ENCODE measurements around the gene THEM4. TPM values are rescaled to one million over a fixed set of nuclear protein-coding genes. Genes with fewer than 3 reads are reported as not detected.
"Not testable (repeated sequence)": the region's sequence is repeated elsewhere in the genome, so short reads cannot be mapped to it uniquely, and the experiment has no call there.

The THEM4 gene
- total RNA-seq, 1 experiment from 2014 or later = 41.4 TPM

DNA sequence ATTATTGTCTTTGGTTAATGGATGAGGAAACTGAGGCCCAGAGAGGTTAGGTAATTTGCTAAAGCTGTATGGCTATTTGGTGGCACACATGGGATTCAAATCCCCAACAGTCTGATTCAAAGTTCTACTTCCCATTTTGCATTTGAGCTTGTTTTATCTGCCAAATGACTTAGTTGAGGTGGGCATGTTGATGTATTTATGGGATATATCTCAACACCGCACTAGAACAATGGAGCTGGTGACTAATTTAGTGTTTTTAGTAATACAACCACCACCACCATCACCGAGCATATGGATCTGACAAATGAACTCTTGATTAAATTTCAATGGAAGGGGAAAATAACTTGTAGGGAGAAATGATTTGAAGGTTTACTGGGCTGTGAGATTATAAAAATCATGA is 26.8 kb downstream of the THEM4 start:
- H3K79me2 ChIP-seq (ENCODE audit: low read depth) = no peaks in the 10 kb centered on the region
- H3K4me1 ChIP-seq (replicated peaks; ENCODE audit: insufficient read depth) = peaks cover 8% of the 10 kb centered on the region
- no peak for DNase-seq
- H3F3A ChIP-seq (ENCODE audit: insufficient read depth, low read depth) = peaks cover 15% of the 10 kb centered on the region
- no peaks in the 10 kb centered on the region for H3K9me2 ChIP-seq (ENCODE audit: insufficient read depth)
- intact Hi-C loops (cut with micrococcal nuclease; ENCODE audit: unreplicated experiment) = no loop called here
- no peaks in the 10 kb centered on the region for H3K27me3 ChIP-seq (ENCODE audit: insufficient read depth, low read depth)
- no peak overlapping the region for H3K27ac ChIP-seq
- BruUV-seq (replicated peaks) = no TSS peak
- H4K20me1 ChIP-seq (ENCODE audit: insufficient read depth) = no peaks in the 10 kb centered on the region
- H3K36me3 ChIP-seq (ENCODE audit: low read depth) = peaks cover 27% of the 10 kb centered on the region
- ChIA-PET POLR2A (ENCODE audit: unreplicated experiment) (no interaction called here), CTCF (interaction anchor here (0.6 to 1.4 kb wide), 3 partner anchors 12 to 86 kb away, joined by 3 read pairs; partner anchors contain the start of gene C2CD4D)
- H3K9me3 ChIP-seq (ENCODE audit: insufficient read depth, low read depth) = peaks cover 3% of the 10 kb centered on the region; the same call in 1 of the 2 replicates
- TF ChIP-seq EZH2 (IDR thresholded peaks at IDR 0.05; ENCODE audit: low read depth) = no peak
- TF ChIP-seq, protein P1, sequence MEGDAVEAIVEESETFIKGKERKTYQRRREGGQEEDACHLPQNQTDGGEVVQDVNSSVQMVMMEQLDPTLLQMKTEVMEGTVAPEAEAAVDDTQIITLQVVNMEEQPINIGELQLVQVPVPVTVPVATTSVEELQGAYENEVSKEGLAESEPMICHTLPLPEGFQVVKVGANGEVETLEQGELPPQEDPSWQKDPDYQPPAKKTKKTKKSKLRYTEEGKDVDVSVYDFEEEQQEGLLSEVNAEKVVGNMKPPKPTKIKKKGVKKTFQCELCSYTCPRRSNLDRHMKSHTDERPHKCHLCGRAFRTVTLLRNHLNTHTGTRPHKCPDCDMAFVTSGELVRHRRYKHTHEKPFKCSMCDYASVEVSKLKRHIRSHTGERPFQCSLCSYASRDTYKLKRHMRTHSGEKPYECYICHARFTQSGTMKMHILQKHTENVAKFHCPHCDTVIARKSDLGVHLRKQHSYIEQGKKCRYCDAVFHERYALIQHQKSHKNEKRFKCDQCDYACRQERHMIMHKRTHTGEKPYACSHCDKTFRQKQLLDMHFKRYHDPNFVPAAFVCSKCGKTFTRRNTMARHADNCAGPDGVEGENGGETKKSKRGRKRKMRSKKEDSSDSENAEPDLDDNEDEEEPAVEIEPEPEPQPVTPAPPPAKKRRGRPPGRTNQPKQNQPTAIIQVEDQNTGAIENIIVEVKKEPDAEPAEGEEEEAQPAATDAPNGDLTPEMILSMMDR (conservative IDR thresholded peaks at IDR 0.05) = no peak
- H3K4me2 ChIP-seq = no peak overlapping the region
- no peak overlapping the region for H2AFZ ChIP-seq
- H3K4me3 ChIP-seq = no peak overlapping the region

DNA sequence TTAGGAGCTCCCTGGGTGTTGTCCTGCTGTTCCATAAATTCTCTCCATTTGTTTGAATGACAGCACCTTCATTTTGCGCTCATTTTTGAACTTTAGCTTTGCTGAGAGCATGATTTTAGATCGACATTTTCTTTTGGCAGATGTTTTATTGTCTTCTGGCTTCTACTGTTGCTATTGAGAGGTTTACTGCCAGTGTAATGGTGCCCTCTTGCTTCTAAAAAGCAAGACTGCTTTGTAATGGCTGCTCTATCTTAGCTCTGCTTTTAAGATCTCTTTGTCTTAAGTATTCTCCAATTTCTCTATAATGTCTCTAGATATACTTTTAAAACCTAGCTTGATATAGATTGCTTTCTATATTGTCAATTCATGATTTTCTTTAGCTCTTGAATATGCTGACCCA is 27.8 kb downstream of the THEM4 start:
- H2AFZ ChIP-seq = no peak overlapping the region
- DNase-seq = no peak
- no peak overlapping the region for H3K4me2 ChIP-seq
- no peaks in the 10 kb centered on the region for H3K79me2 ChIP-seq (ENCODE audit: low read depth)
- H3K27ac ChIP-seq = no peak overlapping the region
- peaks cover 3% of the 10 kb centered on the region; the same call in 1 of the 2 replicates for H3K9me3 ChIP-seq (ENCODE audit: insufficient read depth, low read depth)
- H3K4me1 ChIP-seq (replicated peaks; ENCODE audit: insufficient read depth) = no peaks in the 10 kb centered on the region; the same call in 1 of the 2 replicates
- intact Hi-C loops (cut with micrococcal nuclease; ENCODE audit: unreplicated experiment) = no loop called here
- POLR2A ChIA-PET (ENCODE audit: unreplicated experiment) = interaction anchor here (0.6 to 0.9 kb wide), 4 partner anchors 22 to 161 kb away, joined by 3 to 11 read pairs (median 4); no protein-coding TSS in a partner anchor
- CTCF ChIA-PET = interaction anchor here (0.5 to 1.4 kb wide), 5 partner anchors 27 to 292 kb away, joined by 3 to 10 read pairs (median 4); partner anchors contain the start of gene C2CD4D
- H3K27me3 ChIP-seq (ENCODE audit: insufficient read depth, low read depth) = no peaks in the 10 kb centered on the region
- TF ChIP-seq, protein P1 (conservative IDR thresholded peaks at IDR 0.05) = no peak
- TF ChIP-seq EZH2 (IDR thresholded peaks at IDR 0.05; ENCODE audit: low read depth) = no peak
- H3K9me2 ChIP-seq (ENCODE audit: insufficient read depth) = no peaks in the 10 kb centered on the region
- no peaks in the 10 kb centered on the region for H4K20me1 ChIP-seq (ENCODE audit: insufficient read depth)
- H3K36me3 ChIP-seq (ENCODE audit: low read depth) = peaks cover 21% of the 10 kb centered on the region
- H3F3A ChIP-seq (ENCODE audit: insufficient read depth, low read depth) = 0 out of 2 replicates have a peak, but pooled peaks cover 5% of the 10 kb centered on the region
- H3K4me3 ChIP-seq = no peak overlapping the region
- no TSS peak for BruUV-seq (replicated peaks)

DNA sequence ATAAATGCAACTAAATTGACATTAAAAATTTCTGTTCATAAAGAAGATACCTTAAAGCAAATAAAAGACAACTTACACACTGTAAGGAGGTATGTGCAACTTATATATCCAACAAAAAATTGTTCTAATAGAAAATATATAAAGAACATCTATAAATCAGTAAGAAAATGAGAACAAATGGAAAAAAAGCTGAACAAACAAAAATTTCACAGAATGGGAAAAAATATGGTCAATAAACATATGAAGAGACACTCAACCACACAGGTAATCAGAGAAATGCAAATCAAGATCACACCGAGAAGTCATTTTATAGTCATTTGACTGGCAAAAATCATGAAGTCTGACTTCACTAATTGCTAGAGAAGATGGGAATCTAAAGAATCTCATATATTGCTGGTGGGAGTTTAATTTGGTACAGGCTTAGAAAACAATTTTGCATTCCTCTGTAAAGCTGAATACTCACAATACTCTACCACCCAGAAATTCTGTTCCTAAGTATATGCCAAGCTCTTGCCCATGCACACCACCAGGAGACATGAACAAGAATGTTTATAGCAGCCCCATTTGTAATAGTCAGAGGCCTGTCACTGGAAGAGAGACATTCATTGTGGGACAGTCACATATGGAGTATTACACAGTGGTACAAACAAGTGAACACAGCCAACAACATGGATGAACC is 33.8 kb downstream of the THEM4 start:
- H3K4me3 ChIP-seq = no peak overlapping the region
- intact Hi-C loops (cut with micrococcal nuclease; ENCODE audit: unreplicated experiment) = no loop called here
- no peak for TF ChIP-seq EZH2 (IDR thresholded peaks at IDR 0.05; ENCODE audit: low read depth)
- TF ChIP-seq, protein P1 (conservative IDR thresholded peaks at IDR 0.05) = no peak
- no peaks in the 10 kb centered on the region for H3K9me2 ChIP-seq (ENCODE audit: insufficient read depth)
- H3K27ac ChIP-seq = no peak overlapping the region
- H3K79me2 ChIP-seq (ENCODE audit: low read depth) = no peaks in the 10 kb centered on the region
- no peaks in the 10 kb centered on the region for H3K4me1 ChIP-seq (replicated peaks; ENCODE audit: insufficient read depth)
- no peak overlapping the region for H3K4me2 ChIP-seq
- POLR2A ChIA-PET (ENCODE audit: unreplicated experiment) = no interaction called here
- H2AFZ ChIP-seq = no peak overlapping the region
- no peaks in the 10 kb centered on the region for H3K27me3 ChIP-seq (ENCODE audit: insufficient read depth, low read depth)
- CTCF ChIA-PET = interaction anchor here (0.7 kb wide), 1 partner anchor 470 kb away, joined by 4 read pairs; no protein-coding TSS in a partner anchor
- H3K9me3 ChIP-seq (ENCODE audit: insufficient read depth, low read depth) = no peaks in the 10 kb centered on the region
- no peak for DNase-seq
- H4K20me1 ChIP-seq (ENCODE audit: insufficient read depth) = no peaks in the 10 kb centered on the region
- H3K36me3 ChIP-seq (ENCODE audit: low read depth) = peaks cover 16% of the 10 kb centered on the region; the same call in 1 of the 2 replicates
- no TSS peak for BruUV-seq (replicated peaks)
- 0 out of 2 replicates have a peak, but pooled peaks cover 3% of the 10 kb centered on the region for H3F3A ChIP-seq (ENCODE audit: insufficient read depth, low read depth)

DNA sequence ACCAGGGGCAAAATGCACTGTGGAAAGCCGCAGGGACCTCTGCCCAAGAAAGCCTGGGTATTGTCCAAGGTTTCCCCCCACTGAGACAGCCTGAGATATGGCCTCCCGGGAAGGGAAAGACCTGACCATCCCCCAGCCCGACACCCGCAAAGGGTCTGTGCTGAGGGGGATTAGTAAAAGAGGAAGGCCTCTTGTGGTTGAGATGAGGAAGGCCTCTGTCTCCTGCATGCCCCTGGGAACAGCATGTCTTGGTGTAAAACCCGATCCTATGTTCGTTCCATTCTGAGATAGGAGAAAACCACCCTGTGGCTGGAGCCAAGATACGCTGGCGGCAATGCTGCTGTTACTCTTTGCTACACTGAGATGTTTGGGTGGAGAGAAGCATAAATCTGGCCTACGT is 36.5 kb downstream of the THEM4 start:
- H3K4me2 ChIP-seq; H3K9me2 ChIP-seq (ENCODE audit: insufficient read depth); DNase-seq; H3K9me3 ChIP-seq (ENCODE audit: insufficient read depth, low read depth); BruUV-seq (replicated peaks); H3K27me3 ChIP-seq (ENCODE audit: insufficient read depth, low read depth); H3K4me1 ChIP-seq (replicated peaks; ENCODE audit: insufficient read depth); CTCF ChIA-PET; H3K27ac ChIP-seq; intact Hi-C loops (cut with micrococcal nuclease; ENCODE audit: unreplicated experiment); H3K79me2 ChIP-seq (ENCODE audit: low read depth); H3K4me3 ChIP-seq; POLR2A ChIA-PET (ENCODE audit: unreplicated experiment); H2AFZ ChIP-seq; H4K20me1 ChIP-seq (ENCODE audit: insufficient read depth): not testable (repeated sequence)
- Histone ChIP-seq H3K36me3 (ENCODE audit: low read depth) (peaks cover 13% of the 10 kb centered on the region; the same call in 1 of the 2 replicates), H3F3A (ENCODE audit: insufficient read depth, low read depth) (peaks cover 15% of the 10 kb centered on the region; the same call in 1 of the 2 replicates)
